BJ (cell line): Measurements from ENCODE around the gene MPRIP. TPM values are rescaled to one million over a fixed set of nuclear protein-coding genes. Genes with fewer than 3 reads are reported as not detected.
"Not testable (repeated sequence)": the region's sequence is repeated elsewhere in the genome, so short reads cannot be mapped to it uniquely, and the experiment has no call there.

Experiments
- CTCF ChIA-PET: fragments of 350-600 bp; formaldehyde crosslinking; extraction: SDS; loops from one replicate; lab custom pipeline; 2021; ENCODE audit warnings: antibody characterized with exemption, inconsistent platforms; lab: Yijun Ruan, JAX
- POLR2A ChIA-PET: fragments of 300-600 bp; sonication (Branson Sonifier 250); formaldehyde crosslinking; extraction: SDS; loops from one replicate; lab custom pipeline; 2021; ENCODE audit warnings: antibody characterized with exemption; lab: Charles Lee
- DNase-seq: peaks from one replicate; pipeline ENCODE4 v3.0.0-alpha.2; 2011; ENCODE audit warnings: low read depth
- H3K27me3 ChIP-seq: 2 replicates; pipeline ENCODE4 v1.6.0; 2011; ENCODE audit warnings: low read length; ENCODE audit not compliant: control insufficient read depth, insufficient read depth
- H3K36me3 ChIP-seq: 2 replicates; pipeline ENCODE4 v1.5.1; 2011; ENCODE audit warnings: low read length; ENCODE audit not compliant: control insufficient read depth, insufficient read depth
- H3K4me3 ChIP-seq: 2 replicates; pipeline ENCODE4 v1.5.1; 2011; ENCODE audit warnings: low read depth, mild to moderate bottlenecking, control low read depth, low read length
- CTCF ChIP-seq: IDR thresholded peaks from 2 replicates; pipeline ENCODE4 v1.5.1; 2011; ENCODE audit warnings: low read depth, mild to moderate bottlenecking, control low read depth, inconsistent platforms, low read length, moderate library complexity; ENCODE audit not compliant: insufficient read depth
- polyA plus RNA-seq: library from polyadenylated mRNA; depleted of rRNA; stranded (reverse); fragments of >200 nt; gene quantifications from 2 replicates; pipeline ENCODE4 v1.2.3, GENCODE V29; 2011

Gene MPRIP
- polyA plus RNA-seq, 1 experiment: 149 TPM

DNA sequence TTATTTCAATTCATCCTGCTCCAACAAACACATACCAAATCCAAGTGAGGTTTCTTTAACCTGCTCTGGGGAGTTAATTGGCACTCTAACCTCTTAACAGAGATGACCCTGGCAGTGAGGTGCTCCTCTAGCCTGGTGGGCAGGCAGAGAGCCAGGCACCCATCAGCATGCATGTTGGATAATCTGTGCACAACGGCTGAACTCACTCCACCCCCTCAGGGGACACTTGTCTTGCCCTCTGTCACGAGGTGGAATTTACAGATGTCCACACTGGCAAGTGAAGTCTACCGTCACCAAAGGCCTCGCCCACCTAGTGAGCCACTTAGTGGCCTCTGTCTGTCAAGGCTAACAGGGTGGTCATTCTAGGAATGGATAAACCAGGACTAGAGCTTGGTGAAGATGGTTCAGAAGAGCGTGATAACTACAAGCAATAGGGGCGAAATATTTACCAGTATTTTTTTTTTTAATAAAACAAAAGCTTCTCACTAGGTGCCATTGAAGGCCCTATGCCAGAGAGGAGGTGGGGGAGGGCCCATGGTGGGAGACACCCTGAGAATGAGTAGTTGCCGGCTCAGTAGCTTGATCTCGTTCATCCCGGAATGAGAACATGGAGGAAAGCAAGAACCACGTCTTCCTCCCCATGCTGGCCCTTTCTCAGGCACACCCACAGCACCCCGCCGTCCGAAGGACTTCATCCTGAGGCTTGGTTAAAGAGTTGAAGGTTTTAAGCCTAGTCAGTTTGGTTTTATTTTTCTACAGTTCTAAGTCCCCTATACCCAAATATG lies 138.7 kb downstream of the MPRIP start:
- DNase-seq: no peak
- no peak for TF ChIP-seq CTCF
- Histone ChIP-seq H3K27me3 (no peaks in the 10 kb centered on the region; the same call in 1 of the 2 replicates), H3K4me3 (no peak overlapping the region), H3K36me3 (peaks cover 52% of the 10 kb centered on the region)
- ChIA-PET CTCF (interaction anchor here (1.0 kb wide), 1 partner anchor 10 kb away, joined by 4 read pairs; no protein-coding TSS in a partner anchor), POLR2A (no interaction called here)

- ChIA-PET CTCF (interaction anchor here (1.0 kb wide), 1 partner anchor 9 kb away, joined by 4 read pairs; no protein-coding TSS in a partner anchor), POLR2A (no interaction called here)
- Histone ChIP-seq H3K4me3 (no peak overlapping the region), H3K36me3 (peaks cover 43% of the 10 kb centered on the region), H3K27me3 (no peaks in the 10 kb centered on the region; the same call in 1 of the 2 replicates)
- no peak for DNase-seq
- TF ChIP-seq CTCF: no peak
Measured at GRCh38 chr17:17181666-17182597, 139.7 kb downstream of the MPRIP start.

DNA sequence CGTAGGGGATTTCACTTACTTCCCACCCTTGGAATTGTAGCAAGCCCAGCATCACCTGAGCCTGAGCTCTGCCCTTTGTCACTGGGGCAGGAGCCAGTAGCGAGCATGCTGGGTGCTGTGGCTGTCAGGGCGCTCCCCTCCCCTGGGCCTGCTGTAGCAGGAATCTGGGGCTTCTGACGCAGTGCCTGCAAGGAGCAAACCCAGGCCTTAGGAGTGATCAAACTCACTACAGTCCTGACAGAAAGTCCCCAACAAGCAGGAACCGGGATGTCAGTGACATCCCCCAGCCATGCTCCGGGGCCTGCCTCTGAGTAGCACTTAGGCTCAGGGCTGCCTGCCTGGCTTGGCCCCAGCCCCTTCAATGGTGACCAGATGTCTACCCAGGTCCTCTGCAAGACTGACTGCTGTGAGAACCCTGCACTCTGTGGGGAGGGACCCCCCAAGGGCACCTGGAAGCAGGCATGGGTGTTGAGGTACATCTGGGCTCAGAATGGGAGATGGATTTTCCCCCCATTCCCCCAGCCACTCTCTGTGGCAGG lies 140.4 kb downstream of the MPRIP start:
- Histone ChIP-seq H3K4me3 (no peak overlapping the region), H3K27me3 (no peaks in the 10 kb centered on the region; the same call in 1 of the 2 replicates), H3K36me3 (peaks cover 41% of the 10 kb centered on the region)
- no peak for DNase-seq
- POLR2A ChIA-PET: no interaction called here
- CTCF ChIA-PET: no interaction called here
- no peak for TF ChIP-seq CTCF

DNA sequence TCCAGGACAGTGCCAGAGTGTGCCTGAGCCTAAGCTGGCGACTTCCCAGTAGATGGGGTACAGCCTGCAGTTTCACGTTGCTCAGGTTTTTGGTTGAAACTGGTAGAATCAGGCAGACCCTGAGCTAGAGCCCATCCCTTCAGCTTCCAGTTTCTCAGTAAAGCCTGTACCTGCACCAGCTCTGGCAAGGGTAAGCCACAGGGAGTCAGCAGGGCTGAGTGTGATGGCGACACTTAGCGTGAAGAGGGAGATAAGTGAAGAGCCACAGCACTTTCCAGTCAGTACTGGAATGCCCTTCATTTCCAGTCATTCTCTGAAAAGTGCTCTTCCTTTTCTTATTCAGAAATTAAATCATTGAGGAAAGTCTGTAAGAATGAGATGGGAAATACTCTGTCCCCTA lies 141.5 kb downstream of the MPRIP start:
- Histone ChIP-seq H3K36me3 (peaks cover 32% of the 10 kb centered on the region), H3K27me3 (no peaks in the 10 kb centered on the region; the same call in 1 of the 2 replicates), H3K4me3 (no peak overlapping the region)
- no peak for TF ChIP-seq CTCF
- ChIA-PET CTCF (no interaction called here), POLR2A (no interaction called here)
- no peak for DNase-seq

DNA sequence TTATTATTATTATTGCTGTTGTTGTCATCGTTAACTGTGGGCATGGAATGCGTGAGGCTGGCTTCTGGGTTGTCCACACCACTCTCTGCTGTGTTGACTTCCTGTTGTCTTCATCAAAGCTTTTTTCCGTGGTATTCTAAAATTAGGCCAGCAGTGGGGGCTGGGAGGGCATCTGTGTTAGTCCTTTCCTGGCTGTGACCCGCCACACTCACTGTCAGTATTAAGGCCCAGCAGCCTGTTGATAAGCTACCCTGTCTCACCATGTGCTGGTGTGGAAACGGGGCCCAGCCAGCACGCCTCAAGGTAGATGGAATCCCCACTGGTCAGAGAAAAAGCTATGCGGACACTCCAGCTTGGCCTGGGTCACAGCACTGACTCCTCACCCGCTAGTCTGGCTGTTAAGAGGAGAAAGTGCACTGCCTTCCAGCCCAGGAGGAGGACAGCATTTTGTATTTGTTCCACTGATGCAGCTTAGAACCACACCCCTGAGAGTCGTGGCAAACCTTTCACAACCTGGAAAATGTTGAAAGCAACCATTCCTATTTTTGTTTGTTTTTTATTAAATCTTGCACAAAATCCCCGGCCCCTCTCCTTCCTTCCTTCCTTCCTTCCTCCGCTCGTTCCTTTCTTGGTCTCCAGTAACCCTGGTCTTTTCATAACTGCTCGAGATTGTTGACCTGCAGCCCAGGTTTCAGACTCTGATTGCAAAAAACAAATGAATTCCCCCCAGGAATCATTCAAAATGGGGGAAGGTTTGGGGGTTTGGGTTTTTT lies 142.9 kb downstream of the MPRIP start:
- H3K27me3 ChIP-seq, DNase-seq, H3K4me3 ChIP-seq, POLR2A ChIA-PET: not testable (repeated sequence)
- peaks cover 28% of the 10 kb centered on the region for H3K36me3 ChIP-seq
- CTCF ChIA-PET: interaction anchor here (1.0 kb wide), 1 partner anchor 10 kb away, joined by 3 read pairs; no protein-coding TSS in a partner anchor
